LNCaP clone FGC (cell line): ENCODE data around the gene CYTH4.

Source experiments
- DNase-seq: peaks from one replicate; pipeline ENCODE4 v3.0.0-alpha.2; 2011; ENCODE audit warnings: low read depth
- H3K4me3 ChIP-seq: 2 replicates; pipeline ENCODE4 v1.5.1; 2011; ENCODE audit warnings: mild to moderate bottlenecking, low read depth, low read length, control low read depth
- TF ChIP-seq, protein P1 (sequence below): IDR thresholded peaks from 2 replicates; pipeline ENCODE4 v1.5.1; 2012; ENCODE audit warnings: mild to moderate bottlenecking; ENCODE audit not compliant: control insufficient read depth, insufficient read depth; ENCODE audit errors: extremely low read depth

CYTH4 gene

DNA sequence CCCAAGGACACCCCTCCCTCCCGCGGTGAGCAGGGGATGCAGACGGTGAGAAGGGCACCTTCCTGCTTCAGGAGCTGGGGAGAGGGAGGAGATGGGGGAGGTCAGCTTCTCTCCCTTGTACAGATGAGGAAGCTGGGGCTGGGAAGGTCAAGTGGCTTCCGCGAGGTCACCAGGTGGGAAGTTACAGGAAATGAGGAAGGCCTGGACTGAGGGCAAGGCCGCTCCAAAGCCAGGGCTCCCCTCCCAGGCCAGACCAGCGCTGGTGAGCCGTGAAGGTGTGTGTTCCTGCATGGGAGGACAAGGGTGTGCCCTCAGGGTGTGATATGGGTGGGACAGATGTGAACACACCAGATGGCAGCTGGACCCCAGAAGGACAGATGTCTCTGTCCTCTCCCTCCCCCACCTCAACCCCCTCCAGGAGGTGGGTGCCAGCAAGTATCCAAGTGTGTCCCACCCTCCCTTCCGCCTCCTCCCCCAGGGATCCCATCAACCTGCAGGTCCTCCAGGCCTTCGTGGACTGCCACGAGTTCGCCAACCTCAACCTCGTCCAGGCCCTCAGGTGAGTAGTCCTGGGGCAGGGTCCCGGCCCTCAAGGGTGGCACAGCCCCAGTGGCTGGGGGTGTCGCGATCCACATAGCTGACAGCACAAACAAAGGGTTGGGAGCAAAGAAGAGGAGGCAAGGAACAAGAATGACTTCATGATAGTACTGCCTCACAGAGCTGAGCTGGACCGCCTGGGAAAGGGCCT, 16.6 kb downstream of the CYTH4 start:
- H3K4me3 ChIP-seq = no peak overlapping the region
- no peak for DNase-seq
- TF ChIP-seq, protein P1, sequence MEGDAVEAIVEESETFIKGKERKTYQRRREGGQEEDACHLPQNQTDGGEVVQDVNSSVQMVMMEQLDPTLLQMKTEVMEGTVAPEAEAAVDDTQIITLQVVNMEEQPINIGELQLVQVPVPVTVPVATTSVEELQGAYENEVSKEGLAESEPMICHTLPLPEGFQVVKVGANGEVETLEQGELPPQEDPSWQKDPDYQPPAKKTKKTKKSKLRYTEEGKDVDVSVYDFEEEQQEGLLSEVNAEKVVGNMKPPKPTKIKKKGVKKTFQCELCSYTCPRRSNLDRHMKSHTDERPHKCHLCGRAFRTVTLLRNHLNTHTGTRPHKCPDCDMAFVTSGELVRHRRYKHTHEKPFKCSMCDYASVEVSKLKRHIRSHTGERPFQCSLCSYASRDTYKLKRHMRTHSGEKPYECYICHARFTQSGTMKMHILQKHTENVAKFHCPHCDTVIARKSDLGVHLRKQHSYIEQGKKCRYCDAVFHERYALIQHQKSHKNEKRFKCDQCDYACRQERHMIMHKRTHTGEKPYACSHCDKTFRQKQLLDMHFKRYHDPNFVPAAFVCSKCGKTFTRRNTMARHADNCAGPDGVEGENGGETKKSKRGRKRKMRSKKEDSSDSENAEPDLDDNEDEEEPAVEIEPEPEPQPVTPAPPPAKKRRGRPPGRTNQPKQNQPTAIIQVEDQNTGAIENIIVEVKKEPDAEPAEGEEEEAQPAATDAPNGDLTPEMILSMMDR = no peak

DNA sequence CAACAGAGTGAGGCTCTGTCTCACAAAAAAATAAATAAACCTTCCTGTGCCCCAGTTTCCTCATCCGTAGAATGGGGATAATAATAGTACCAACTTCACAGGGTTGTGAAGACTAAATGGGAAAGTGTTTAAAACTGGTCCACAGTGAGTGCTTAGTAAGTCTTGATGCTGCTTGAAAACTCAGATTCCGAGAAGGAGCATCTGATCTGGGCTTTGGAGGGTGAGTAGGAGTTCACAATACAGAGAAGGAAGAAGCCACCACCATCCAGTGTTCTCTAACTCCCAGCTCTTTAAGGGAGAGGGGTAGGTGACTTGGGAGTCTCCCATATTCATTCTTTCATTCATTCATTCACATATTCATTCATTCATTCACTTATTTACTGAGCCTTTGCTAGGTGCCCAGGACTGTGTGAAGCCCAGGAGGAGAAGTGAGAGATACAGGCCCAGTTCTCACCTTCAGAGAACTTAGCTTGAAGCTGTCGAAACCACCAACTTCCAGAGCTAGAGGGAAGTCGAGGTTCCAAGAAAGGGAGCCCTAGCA, 17.7 kb downstream of the CYTH4 start:
- TF ChIP-seq, protein P1 = no peak
- DNase-seq = no peak
- H3K4me3 ChIP-seq = no peak overlapping the region

DNA sequence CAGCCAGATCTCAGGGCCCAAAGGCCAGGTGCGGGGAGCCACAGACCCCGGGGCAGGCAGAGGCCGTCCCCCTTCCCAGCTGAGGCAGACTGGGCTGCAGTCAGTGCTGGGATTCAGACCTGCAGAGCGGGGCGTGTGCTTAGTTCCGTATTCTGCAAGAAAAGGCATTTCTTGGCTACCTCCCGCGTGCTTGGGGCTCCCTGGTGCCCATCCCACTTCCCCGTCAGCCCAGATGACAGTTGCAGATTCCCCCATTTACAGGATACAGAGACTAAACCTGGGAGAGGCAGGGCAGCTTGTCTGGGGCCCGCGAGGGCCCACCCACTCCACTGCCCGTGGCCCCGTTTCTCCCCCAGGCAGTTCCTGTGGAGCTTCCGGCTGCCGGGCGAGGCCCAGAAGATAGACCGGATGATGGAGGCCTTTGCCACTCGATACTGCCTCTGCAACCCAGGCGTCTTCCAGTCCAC, 18.3 kb downstream of the CYTH4 start:
- H3K4me3 ChIP-seq = no peak overlapping the region
- TF ChIP-seq, protein P1 = no peak
- no peak for DNase-seq

DNA sequence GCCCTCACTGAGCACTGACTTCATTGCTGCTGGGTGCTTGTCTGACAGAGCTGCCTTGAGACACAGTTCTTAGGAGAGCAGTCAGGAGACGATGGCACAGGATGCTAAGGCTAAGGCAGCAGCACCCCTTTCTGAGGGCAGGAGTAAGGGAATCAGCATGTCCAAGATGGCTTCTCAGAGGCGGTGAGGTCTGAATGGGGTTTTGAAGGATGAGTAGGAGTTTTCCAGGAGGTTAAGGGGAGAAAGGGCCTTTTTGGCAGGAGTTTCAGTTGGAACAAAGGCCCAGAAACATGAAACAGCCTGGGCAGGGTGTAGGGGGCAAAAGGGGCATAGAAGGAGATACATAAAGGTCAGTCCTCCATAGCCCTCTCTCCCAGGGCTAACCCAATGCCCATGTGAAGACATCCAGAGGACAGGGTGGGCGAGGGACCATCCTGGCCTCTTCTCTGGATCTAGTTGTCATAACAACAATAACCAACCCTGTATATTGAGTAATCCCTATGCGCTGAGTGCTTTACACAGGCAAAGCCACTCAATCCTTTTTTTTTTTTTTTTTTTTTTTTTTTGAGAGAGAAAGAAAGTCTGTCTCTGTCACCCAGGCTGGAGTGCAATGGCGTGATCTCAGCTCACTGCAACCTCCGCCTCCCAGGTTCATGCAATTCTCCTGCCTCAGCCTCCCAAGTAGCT, 19.0 kb downstream of the CYTH4 start:
- TF ChIP-seq, protein P1 = no peak
- DNase-seq = no peak
- no peak overlapping the region for H3K4me3 ChIP-seq

DNA sequence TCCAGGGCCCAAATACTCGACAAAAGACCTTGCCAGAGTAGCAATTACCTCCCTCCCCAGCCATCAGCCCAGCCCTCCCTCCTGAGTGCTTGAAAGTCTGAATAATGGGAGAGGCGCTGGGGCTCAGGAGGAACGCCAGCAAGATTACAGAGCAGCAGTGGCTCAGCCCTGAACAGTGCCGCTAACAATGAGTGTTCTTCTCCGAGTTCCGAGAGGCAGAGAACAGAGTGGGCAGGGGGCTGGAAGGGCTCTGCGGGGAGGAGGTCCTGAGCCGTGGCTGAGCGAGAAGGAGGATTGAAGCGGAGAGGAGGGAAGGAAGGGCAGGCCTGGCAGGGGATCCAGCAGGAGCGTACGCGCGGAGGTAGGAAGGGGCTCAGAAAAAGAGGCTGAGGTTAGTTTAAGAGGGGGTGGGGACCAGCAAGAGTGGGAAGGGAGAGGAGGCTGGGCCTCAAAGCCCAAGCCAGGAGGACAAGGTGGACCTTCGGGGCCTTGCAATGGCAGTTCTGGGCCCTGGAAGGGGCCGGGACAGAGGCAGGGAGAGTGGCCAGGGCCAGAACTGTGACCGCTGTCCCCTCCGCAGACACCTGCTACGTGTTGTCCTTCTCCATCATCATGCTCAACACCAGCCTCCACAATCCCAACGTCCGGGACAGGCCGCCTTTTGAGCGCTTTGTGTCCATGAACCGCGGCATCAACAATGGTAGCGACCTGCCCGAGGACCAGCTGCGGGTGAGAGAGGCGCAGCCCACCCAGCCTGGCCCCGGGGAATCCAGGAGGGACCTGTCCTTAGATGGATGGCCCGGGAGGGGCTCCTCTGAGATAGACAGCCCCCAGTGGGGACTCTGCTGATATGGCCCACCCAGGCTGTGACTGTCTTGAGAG, 20.6 kb downstream of the CYTH4 start:
- no peak for DNase-seq
- no peak overlapping the region for H3K4me3 ChIP-seq
- TF ChIP-seq, protein P1 = no peak

DNA sequence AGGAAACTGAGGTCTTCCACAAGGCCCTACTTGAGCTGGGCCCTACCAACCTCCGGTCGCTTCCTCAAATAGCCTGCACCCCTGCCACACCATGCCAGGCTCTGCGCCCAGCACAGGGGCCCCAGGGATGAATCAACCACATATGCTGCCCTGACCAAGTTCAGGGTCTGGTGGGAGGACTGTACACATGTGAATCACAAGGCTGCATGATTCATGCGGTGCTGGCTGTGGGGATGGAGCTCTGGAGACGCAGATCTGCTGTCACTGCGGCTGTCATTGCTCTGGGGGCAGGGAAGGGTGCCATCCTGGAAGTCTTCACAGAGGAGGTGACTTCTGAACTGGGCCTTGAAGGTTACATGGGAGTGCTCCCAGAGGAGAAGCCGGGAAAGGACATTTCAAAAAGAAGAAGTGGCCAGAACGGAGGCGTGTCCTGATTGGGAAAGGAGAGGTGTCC, 21.5 kb downstream of the CYTH4 start:
- TF ChIP-seq, protein P1 = no peak
- DNase-seq = no peak
- no peak overlapping the region for H3K4me3 ChIP-seq
